ENCODE measurements around the gene GPRIN1.
A peak's percentile ranks its signal among the peaks of the same experiment; 100 is the strongest.
"Not testable (repeated sequence)": the region's sequence is repeated elsewhere in the genome, so short reads cannot be mapped to it uniquely, and the experiment has no call there.

Gene GPRIN1

DNA sequence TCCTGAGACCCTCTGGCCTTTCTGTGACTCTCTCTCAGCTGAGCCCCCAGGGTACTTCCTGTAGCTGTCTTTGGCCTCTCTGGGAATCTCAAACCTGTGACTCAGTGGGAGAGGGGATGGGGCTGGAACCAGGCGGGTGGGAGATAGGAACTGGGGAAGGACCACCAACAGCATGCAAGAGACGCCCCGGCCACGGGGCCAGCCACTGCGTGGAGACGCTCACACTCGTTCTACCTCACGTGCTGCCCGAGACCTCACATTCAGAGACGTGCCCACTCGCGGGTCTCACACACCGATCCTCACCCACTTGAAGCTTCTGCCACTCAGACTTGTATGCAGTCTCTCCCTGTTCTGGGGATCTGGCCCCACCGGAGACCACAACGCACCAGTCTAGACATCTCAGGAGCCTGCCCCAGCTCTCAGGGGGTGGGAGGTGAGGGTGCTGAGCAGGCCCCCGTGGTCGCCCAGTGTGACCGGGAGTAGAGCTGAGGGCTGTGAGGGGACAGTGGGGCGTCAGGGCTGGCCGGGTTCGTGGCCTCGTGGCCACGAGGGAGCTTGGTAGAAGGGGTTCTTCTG lies 13.8 kb downstream of the GPRIN1 start:
- DNase-seq, result no peak

DNA sequence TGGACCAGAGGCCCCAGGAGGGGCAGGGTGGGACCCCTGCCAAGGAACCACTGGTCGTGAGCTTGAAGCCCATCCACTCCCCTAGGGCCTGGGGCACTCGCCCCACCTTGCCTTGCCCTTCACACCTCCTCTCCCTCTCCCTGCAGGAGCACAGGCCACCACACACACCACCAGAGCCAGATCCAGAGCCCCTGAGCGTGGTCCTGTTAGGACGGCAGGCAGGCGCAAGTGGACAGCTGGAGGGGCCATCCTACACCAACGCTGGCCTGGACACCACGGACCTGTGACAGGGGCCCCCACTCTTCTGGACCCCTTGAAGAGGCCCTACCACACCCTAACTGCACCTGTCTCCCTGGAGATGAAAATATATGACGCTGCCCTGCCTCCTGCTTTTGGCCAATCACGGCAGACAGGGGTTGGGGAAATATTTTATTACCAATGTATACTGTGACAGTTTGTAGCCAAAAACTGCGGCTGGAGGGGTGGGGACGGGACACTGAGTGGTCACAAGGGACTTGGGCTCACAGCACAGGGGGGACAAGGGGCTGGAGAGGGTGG lies 14.5 kb downstream of the GPRIN1 start:
- DNase-seq, result no peak

- DNase-seq, result no peak
Measured at GRCh38 chr5:176594554-176594953, 15.4 kb downstream of the GPRIN1 start.

DNA sequence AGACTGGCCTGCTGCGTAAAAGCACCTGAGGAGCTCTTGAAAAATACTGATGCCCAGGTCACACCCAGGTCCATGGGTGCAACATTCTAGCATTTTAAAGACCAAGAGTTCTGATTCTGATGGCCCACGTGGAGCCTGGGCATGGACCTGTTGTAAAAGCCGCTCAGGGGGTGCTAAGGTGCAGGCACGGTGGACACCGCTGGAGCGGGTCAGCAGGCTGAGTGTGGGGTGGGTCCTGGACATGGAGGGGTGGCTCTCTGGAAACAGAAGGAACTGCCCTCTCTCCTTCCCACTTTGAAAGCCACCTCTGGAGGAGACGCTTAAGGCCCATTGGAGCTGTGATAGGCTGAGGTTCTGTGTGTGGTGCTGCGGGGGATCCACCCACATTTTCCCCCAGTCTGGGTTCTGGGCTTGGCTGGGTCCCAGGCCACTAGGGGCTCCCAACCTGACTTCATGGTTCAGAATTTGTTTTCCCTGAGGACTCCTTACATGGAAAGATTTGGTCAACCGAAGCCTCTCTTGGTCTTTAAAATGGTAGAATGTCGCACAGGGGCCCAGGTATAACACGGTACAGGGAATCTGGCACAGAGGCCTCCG lies 16.6 kb downstream of the GPRIN1 start:
- DNase-seq, result no peak

- DNase-seq, result no peak
Measured at GRCh38 chr5:176592573-176592972, 17.4 kb downstream of the GPRIN1 start.

DNA sequence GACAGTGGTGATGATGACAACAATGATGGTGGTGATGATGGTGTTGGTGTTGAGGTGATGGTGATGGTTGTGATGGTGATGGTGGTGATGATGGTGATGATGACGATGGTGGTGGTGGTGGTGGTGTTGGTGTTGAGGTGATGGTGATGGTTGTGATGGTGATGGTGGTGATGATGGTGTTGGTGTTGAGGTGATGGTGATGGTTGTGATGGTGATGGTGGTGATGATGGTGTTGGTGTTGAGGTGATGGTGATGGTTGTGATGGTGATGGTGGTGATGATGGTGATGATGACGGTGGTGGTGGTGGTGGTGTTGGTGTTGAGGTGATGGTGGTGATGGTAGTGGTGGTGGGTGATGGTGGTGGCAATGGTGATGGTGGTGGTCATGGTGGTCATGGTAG lies 18.3 kb downstream of the GPRIN1 start:
- DNase-seq, result not testable (repeated sequence)

GRCh38 chr5:176590035-176590717 lies 19.8 kb downstream of the GPRIN1 start:
- DNase-seq, result no peak

GRCh38 chr5:176589039-176589769 lies 20.8 kb downstream of the GPRIN1 start:
- DNase-seq, result no peak

- DNase-seq, result no peak
Measured at GRCh38 chr5:176588297-176588696, 21.7 kb downstream of the GPRIN1 start.

DNA sequence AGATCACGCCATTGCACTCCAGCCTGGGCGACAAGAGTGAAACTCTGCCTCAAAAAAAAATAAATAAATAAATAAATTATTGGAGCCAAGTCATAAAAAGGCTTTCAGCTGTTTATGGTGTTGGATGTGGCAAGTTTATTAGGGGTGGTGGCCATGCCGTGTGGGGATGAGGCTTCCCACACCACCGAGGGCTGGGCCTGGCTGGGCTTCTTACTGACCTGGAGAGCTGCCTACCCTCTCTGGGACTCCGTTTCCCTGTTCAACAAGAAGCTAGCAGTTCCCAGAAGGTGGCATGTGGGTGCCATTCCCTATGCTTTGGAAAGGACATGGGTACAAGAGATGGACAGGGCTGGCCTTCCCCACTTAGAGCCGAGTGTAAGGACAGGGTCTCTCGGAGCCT lies 22.6 kb downstream of the GPRIN1 start:
- no peak for DNase-seq

- peak; percentile 29 for DNase-seq
Measured at GRCh38 chr5:176583076-176583475, 26.9 kb downstream of the GPRIN1 start.

DNA sequence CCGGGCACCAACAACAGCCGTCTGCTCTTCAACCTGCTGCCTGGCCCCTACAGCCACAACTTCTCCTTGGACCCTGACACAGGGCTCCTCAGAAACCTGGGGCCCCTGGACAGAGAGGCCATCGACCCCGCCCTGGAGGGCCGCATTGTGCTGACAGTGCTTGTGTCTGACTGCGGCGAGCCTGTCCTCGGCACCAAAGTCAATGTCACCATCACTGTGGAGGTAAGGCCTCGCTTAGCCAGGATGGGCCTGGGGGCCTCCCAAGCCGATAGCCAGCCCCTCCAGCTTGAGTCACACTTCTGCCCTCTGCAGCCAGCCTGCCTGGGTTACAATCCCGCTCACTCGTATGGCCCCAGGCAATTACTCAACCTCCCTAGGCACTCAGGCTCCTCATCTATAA lies 28.6 kb downstream of the GPRIN1 start:
- DNase-seq, result no peak

DNA sequence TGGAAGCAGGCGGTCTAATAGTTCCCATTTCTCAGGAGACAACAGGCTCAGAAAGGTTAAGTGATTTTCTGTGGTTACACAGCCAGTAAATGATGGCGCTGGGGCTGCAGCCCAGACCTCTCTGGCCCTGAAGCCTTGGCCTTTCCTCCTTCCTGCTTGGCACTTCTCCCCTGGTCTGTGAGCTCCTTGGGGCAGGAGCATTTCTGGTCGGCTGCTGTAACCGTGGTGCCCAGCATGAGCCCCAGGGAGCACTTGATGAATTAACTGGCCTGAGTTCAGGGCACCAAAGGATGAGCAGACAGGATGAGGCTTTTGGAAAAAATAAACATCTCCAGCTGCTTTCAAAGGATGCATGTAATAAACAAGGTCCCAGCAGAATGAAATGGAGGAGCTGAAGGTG lies 30.6 kb downstream of the GPRIN1 start:
- DNase-seq, result peak; percentile 18

DNA sequence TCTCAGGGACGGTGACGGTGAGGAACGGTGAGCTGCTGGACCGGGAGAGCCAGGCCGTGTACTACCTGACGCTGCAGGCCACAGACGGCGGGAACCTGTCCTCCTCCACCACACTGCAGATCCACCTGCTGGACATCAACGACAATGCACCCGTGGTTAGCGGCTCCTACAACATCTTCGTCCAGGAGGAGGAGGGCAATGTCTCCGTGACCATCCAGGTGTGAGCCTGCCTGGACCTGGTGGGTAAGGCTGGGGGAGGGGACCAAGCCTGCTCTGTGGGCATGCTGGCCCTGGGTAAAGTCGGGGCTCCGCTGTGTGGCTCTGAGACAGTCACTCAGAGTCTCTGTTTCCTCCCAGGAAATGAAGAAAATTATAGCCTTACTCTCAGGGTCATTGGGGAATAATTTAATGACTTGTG lies 31.6 kb downstream of the GPRIN1 start:
- DNase-seq, result no peak

DNA sequence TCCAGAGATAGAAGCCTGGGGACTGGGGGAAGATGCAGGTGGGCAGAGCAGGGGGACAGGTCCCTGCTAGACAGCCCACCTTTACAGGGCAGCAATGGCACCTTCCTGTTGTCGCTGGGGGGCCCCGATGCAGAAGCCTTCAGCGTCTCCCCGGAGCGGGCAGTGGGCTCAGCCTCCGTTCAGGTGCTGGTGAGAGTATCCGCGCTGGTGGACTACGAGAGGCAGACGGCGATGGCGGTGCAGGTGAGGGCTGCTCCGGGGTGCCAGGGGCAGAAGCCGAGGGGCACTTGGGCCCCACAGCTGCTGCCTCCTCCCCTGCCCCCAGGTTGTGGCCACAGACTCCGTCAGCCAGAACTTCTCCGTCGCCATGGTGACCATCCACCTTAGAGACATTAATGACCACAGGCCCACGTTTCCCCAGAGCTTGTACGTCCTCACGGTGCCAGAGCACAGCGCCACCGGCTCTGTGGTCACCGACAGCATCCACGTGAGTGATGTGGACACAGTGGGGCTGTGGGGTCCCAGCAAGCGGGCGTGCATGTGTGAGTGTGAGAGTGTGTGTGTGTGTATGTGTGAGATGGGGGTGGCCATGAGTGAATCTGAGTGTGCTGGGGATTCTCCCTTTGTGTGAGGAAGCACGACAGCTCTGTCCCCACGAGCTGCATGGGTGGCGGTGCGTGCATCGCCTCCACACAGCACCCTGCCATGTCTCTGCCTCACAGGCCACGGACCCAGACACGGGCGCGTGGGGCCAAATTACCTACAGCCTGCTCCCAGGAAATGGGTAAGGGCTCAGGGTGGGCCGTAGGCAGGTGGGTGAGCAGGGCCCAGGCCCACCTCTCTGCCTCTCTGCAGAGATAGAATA lies 32.4 kb downstream of the GPRIN1 start:
- no peak for DNase-seq

- DNase-seq, result no peak
Measured at GRCh38 chr5:176575488-176576422, 34.2 kb downstream of the GPRIN1 start.

DNA sequence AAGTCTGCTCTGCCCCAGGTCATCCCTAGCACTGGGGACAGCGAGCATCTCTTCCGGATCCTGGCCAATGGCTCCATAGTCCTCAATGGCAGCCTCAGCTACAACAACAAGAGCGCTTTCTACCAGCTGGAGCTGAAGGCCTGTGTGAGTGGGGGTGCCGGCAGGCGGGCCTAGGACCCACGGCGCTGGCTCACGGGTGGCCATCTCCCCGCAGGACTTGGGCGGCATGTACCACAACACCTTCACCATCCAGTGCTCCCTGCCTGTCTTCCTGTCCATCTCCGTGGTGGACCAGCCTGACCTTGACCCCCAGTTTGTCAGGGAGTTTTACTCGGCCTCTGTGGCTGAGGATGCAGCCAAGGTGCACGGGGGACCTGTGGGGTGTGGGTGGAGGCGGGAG lies 34.9 kb downstream of the GPRIN1 start:
- no peak for DNase-seq

DNA sequence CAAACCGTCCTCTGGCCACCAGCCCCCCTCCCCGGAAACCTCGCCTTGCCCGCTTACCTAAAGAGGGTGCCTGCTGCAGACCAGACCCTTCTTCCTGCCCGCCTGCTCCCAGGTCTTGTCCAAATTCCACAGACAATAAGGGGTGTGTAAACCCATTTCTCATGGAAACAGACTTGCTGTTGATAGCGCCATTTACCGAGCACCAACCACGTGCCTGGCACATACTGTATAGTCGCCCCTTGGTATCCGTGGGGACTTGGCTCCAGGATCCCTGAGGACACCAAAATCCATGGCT lies 35.7 kb downstream of the GPRIN1 start:
- DNase-seq, result no peak

DNA sequence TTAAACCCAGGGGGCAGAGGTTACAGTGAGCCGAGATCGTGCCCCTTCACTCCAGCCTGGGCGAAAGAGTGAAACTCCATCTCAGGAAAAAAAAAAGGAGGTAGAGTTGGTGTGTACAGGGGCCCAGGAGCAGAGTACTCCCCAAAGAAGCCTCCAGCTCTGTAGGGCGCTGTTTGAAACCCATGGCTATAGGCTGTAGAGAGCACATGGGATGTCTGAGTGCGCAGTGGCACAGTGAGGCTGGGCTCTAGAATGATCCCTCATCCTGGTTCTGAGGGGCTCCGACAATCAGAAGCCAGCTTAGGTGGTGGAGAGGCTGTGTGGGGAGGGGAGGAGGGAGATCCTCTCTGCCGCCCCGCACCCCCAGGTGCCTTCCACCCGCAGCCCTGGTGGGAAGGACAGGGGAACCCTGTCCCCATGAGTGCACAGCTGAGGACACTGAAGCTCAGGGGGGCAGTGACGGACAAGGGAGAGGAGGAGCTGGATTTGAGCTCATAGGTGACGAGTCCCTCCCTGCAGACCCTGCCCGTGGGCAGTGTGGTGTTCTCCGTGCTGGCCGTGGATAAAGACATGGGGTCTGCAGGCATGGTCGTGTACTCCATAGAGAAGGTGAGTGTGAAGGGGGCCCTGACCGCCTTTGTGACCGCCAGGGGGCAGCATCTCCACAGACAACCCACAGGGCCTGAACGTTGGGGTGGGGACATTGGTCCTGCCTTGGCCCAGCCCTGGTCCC lies 36.2 kb downstream of the GPRIN1 start:
- peak; percentile 17 for DNase-seq

DNA sequence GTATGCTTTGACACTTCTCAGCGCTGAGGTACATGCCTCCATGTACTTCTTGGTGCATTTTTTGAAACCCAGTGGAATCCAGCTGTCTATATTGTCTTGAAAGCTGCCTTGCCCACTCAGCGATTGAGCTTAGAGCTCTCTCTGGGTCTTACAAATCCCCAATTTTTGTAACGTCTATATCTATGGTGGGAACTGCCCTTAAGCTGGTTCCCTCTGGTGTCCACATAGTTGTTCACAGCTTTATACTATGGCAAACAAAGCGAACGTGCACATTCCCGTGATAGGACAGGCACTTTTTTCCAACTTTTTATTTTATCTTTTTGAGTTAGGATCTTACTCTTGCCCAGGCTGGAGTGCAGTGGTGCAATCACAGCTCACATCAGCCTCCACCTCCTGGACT lies 39.9 kb downstream of the GPRIN1 start:
- DNase-seq, result no peak

DNA sequence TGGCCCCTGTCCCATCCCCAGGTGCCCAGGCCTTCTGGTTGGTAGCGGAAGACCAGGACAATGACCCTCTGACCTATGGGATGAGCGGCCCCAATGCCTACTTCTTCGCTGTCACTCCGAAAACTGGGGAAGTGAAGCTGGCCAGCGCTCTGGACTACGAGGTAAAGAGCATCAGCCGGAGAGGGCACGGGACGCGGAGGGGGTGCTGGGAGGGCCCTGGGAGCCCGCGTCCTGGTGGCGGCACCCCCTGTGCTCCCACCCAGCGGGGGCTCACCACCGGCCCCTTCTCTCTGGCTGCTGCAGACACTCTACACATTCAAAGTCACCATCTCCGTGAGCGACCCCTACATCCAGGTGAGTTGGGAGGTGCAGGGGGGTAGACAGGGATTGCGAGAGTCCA lies 41.3 kb downstream of the GPRIN1 start:
- no peak for DNase-seq

Data from HCEC 1CT (cell line).